IPS-18c (cell line): ENCODE measurements around the gene CCK.

Experiments
- H3K4me3 ChIP-seq: 2 replicates; pipeline ENCODE4 v1.7.0; 2013; ENCODE audit warnings: low read depth, mild to moderate bottlenecking, low read length, moderate library complexity; ENCODE audit not compliant: insufficient read depth
- H3K9me3 ChIP-seq: one replicate; pipeline ENCODE4 v1.6.1; 2013; ENCODE audit warnings: mild to moderate bottlenecking, low read length, moderate library complexity; ENCODE audit not compliant: control insufficient read depth, insufficient read depth

CCK gene

DNA sequence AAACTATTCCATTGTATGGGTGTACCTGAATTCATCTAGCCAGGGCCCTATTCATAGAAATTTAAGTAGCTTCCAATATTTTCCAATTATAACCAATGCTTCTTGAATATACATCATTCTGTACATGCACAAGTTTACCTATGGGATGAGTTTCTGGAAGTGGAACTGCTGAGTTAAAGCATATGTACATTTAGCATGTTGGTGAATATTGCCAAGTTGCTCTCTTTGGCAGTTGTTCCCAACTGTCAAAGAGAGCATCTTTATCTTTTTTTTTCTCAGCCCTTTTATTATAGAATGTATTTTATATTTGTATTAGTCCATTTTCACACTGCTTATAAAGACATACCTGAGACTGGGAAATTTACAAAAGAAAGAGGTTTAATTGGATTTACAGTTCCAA, 8.3 kb upstream of the CCK start:
- H3K9me3 ChIP-seq = peaks cover 5% of the 10 kb centered on the region
- H3K4me3 ChIP-seq = no peak overlapping the region

DNA sequence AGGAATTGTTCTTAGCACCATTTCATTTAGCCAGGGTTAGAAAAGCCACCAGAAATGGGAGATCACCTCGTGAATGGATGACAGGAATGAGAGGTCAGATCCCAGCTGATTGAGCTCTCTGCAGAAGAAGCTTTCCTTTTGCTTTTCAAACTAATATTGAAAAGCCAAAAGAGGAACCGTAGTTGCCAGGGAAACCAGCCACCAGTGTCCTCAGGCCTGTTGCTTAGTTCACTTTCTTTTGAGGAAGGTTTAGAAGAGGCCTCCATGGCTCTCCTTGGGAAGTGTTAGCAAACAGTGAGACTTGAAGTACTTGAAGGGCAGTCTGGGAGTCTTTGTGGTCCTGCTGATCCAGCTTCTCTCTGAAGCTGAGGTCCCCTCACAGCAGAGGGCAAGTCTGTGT, 7.4 kb upstream of the CCK start:
- H3K9me3 ChIP-seq = peaks cover 5% of the 10 kb centered on the region
- no peak overlapping the region for H3K4me3 ChIP-seq

- Histone ChIP-seq H3K4me3 (no peak overlapping the region), H3K9me3 (peaks cover 5% of the 10 kb centered on the region)
Observed at GRCh38 chr3:42271786-42272185, 5.8 kb upstream of the CCK start.

- Histone ChIP-seq H3K9me3 (peaks cover 5% of the 10 kb centered on the region), H3K4me3 (no peak overlapping the region)
Observed at GRCh38 chr3:42270561-42270960, 4.6 kb upstream of the CCK start.

DNA sequence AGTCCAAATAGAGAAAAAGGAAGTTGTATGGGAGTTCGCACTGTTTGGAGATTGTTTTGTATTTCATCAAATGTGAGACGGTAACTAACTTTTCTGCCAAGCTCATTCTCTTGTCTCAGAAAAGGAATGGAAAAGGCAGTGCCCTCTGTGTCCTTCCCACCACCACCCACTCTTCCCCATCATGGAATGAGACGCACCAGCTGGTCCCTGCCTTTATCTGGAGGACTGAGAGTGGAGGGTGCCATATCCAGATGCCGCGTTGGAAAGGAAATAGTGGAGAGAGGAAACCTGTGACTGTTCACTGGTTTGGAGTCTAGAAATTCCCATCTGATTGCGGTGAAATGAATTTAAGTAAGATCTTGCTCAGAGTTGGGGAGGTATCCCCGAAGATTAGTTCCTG, 3.7 kb upstream of the CCK start:
- H3K4me3 ChIP-seq = no peak overlapping the region
- H3K9me3 ChIP-seq = peaks cover 5% of the 10 kb centered on the region

- no peak overlapping the region for H3K4me3 ChIP-seq
Observed at GRCh38 chr3:42267878-42268277, 1.9 kb upstream of the CCK start.

GRCh38 chr3:42265059-42265991, 660 bp downstream of the CCK start:
- Histone ChIP-seq H3K9me3 (no peaks in the 10 kb centered on the region), H3K4me3 (no peak overlapping the region)

More at GRCh38 chr3:42267878-42268277, 1.9 kb upstream of the CCK start:
- H3K9me3 ChIP-seq = peaks cover 5% of the 10 kb centered on the region

- H3K9me3 ChIP-seq = no peaks in the 10 kb centered on the region
- H3K4me3 ChIP-seq = no peak overlapping the region
Observed at GRCh38 chr3:42264399-42265058, 1.5 kb downstream of the CCK start.

- H3K4me3 ChIP-seq = peak overlapping the region; percentile 52; the same call in 1 of the 2 replicates
- H3K9me3 ChIP-seq = no peaks in the 10 kb centered on the region
Observed at GRCh38 chr3:42263354-42264346, 2.3 kb downstream of the CCK start.

DNA sequence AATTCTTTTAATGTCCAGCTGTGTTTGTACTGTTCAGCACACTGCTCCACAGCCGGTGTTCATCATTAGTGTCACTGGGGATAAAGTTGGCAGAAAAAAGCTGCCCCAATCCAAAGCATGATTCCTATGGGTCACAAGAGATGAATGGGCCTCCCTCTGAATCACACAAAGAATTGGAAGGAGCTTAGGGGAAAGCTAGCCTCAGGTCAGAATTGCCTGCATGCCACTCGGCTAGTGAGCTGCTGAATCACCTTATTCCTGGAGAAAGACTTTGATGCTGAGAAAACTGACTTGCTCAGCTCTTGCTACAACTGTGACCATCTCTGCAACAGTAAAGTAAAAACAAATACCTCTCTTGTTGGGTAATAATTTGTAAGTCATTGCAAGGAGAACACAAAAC, 3.5 kb downstream of the CCK start:
- H3K4me3 ChIP-seq = no peak overlapping the region
- no peaks in the 10 kb centered on the region for H3K9me3 ChIP-seq

GRCh38 chr3:42257007-42257406, 9.0 kb downstream of the CCK start:
- H3K4me3 ChIP-seq = no peak overlapping the region
- no peaks in the 10 kb centered on the region for H3K9me3 ChIP-seq

- no peak overlapping the region for H3K4me3 ChIP-seq
- H3K9me3 ChIP-seq = no peaks in the 10 kb centered on the region
Observed at GRCh38 chr3:42256135-42256819, 9.7 kb downstream of the CCK start.

- H3K4me3 ChIP-seq = no peak overlapping the region
- H3K9me3 ChIP-seq = no peaks in the 10 kb centered on the region
Observed at GRCh38 chr3:42254566-42254965, 11.4 kb downstream of the CCK start.

GRCh38 chr3:42250761-42251160, 15.2 kb downstream of the CCK start:
- no peaks in the 10 kb centered on the region for H3K9me3 ChIP-seq
- H3K4me3 ChIP-seq = no peak overlapping the region

DNA sequence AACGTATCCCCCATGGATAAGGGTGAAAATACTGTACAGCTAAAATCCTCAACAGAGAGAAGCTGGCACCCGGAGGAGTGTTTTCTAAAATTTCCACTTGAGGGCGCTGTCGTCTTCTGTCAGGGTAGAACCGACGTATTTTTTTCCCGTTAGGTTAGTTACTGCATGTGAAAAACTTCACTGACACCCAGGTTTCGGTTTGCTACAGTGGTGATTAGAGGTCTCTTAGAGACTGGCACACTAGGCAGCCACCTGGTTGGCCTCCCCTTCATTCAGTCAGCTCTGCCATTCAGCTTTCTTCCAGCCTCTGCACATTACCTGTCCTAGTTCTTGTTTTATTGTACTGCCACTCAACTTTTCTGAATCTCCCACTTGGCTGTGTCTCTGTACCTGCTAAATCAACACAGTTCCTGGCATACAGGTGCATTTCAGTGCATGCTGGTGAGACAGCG, 18.4 kb downstream of the CCK start:
- Histone ChIP-seq H3K9me3 (no peaks in the 10 kb centered on the region), H3K4me3 (no peak overlapping the region)

GRCh38 chr3:42246091-42246490, 19.9 kb downstream of the CCK start:
- H3K9me3 ChIP-seq = no peaks in the 10 kb centered on the region
- no peak overlapping the region for H3K4me3 ChIP-seq

DNA sequence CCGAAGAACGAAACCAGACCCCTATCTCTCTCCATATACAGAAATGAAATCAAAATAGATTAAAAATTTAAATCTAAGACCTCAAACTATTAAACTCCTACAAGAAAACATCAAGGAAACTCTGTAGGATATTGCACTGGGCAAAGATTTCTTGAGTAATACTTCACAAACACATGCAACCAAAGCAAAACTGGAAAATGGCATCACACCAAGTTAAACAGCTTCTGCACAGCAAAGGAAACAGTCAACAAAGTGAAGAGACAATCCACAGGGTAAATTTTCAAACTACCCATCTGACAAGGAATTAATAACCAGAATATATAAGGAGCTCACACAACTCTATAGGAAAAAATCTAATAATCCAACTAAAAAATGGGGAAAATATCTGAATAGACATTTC, 29.4 kb downstream of the CCK start:
- Histone ChIP-seq H3K9me3 (peaks cover 5% of the 10 kb centered on the region), H3K4me3 (no peak overlapping the region)
